GM06990 (cell line): ENCODE results near the gene GPR146.

Experiments
- DNase-seq: peaks from one replicate; pipeline ENCODE4 v3.0.0-alpha.2; 2011; ENCODE audit not compliant: insufficient read length; ENCODE audit errors: extremely low read depth
- H3K27me3 ChIP-seq: replicated peaks from 2 replicates; pipeline ENCODE4 v1.6.0; 2011; ENCODE audit warnings: low read length; ENCODE audit not compliant: control insufficient read depth, insufficient read depth
- H3K36me3 ChIP-seq: 2 replicates; pipeline ENCODE4 v1.5.1; 2011; ENCODE audit warnings: low read length; ENCODE audit not compliant: control insufficient read depth, insufficient read depth
- H3K4me3 ChIP-seq: replicated peaks from 2 replicates; pipeline ENCODE4 v1.5.1; 2011; ENCODE audit warnings: low read depth, mild to moderate bottlenecking, control low read depth, low read length
- TF ChIP-seq, protein P1 (sequence below): IDR thresholded peaks from 2 replicates; pipeline ENCODE4 v1.5.1; 2011; ENCODE audit warnings: low read length, control low read depth, mild to moderate bottlenecking, inconsistent platforms; ENCODE audit not compliant: insufficient read depth, poor library complexity, severe bottlenecking

Gene GPR146

DNA sequence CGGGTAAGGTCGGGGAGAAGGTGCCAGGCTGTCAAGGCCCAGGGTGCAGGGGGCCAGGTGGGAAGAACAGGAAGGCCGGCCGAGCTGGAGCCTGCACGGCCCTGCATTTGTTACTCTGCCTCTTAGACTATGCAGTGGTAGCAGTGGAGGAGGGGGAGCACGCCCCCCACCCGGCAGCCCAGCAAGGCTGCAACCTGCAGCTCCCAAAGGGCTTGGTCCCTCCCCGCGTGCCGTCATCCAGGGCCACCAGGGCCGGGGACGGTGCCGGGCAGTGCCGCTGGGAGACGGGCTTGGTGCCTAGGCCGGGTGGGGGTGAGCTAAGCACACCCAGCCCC lies 36.5 kb downstream of the GPR146 start:
- peaks cover 2% of the 10 kb centered on the region for H3K36me3 ChIP-seq

DNA sequence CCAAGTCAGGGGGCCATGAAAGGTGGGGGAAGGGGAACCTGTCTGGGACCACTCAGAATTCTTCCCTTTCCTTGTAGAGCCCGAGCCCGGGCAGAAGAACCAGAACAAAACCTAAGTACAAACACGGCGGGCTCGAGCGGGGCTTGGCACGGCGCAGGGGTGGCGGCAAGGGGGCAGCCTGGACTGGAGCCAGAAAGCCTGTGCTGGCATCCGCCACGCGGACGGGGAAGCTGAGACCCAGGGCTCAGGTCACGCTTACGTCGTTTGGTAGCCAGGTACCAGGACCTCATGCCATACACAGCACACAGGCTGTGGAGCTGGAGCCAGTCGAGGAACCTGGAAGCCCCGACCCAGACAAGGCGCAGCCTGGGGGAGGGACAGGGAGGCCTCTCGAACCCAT lies 37.0 kb downstream of the GPR146 start:
- no peak for DNase-seq
- Histone ChIP-seq H3K27me3 (no peaks in the 10 kb centered on the region), H3K4me3 (no peak overlapping the region), H3K36me3 (peaks cover 2% of the 10 kb centered on the region)
- TF ChIP-seq, protein P1, sequence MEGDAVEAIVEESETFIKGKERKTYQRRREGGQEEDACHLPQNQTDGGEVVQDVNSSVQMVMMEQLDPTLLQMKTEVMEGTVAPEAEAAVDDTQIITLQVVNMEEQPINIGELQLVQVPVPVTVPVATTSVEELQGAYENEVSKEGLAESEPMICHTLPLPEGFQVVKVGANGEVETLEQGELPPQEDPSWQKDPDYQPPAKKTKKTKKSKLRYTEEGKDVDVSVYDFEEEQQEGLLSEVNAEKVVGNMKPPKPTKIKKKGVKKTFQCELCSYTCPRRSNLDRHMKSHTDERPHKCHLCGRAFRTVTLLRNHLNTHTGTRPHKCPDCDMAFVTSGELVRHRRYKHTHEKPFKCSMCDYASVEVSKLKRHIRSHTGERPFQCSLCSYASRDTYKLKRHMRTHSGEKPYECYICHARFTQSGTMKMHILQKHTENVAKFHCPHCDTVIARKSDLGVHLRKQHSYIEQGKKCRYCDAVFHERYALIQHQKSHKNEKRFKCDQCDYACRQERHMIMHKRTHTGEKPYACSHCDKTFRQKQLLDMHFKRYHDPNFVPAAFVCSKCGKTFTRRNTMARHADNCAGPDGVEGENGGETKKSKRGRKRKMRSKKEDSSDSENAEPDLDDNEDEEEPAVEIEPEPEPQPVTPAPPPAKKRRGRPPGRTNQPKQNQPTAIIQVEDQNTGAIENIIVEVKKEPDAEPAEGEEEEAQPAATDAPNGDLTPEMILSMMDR, result no peak

More for the DNA sequence above, 36.5 kb downstream of the GPR146 start:
- TF ChIP-seq, protein P1, result no peak
- Histone ChIP-seq H3K27me3 (no peaks in the 10 kb centered on the region), H3K4me3 (no peak overlapping the region)
- no peak for DNase-seq

DNA sequence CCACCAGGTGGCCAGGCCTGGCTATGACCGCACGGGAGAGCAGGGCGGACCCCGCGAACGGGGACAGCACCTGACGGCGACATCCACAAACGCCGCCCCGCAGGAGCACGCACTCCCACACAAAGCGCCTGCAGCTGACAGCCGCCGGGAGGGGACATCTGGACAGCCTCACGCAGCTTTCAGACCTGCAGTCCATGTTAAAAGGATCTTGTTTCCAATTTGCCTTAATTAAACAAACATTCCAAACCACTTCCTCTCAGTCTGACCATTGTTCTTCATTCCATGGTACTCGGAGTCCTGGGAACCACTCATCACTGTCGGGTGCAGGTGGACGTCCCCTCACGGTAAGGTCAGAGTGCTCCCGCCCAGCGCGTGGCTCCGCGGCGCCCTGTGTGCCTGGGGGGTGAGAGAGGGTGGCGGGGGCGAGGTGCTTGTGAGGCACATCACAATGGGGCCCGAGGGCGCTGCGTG lies 37.6 kb downstream of the GPR146 start:
- TF ChIP-seq, protein P1, result no peak
- DNase-seq, result no peak
- no peaks in the 10 kb centered on the region for H3K27me3 ChIP-seq
- H3K4me3 ChIP-seq, result no peak overlapping the region
- H3K36me3 ChIP-seq, result peaks cover 2% of the 10 kb centered on the region

DNA sequence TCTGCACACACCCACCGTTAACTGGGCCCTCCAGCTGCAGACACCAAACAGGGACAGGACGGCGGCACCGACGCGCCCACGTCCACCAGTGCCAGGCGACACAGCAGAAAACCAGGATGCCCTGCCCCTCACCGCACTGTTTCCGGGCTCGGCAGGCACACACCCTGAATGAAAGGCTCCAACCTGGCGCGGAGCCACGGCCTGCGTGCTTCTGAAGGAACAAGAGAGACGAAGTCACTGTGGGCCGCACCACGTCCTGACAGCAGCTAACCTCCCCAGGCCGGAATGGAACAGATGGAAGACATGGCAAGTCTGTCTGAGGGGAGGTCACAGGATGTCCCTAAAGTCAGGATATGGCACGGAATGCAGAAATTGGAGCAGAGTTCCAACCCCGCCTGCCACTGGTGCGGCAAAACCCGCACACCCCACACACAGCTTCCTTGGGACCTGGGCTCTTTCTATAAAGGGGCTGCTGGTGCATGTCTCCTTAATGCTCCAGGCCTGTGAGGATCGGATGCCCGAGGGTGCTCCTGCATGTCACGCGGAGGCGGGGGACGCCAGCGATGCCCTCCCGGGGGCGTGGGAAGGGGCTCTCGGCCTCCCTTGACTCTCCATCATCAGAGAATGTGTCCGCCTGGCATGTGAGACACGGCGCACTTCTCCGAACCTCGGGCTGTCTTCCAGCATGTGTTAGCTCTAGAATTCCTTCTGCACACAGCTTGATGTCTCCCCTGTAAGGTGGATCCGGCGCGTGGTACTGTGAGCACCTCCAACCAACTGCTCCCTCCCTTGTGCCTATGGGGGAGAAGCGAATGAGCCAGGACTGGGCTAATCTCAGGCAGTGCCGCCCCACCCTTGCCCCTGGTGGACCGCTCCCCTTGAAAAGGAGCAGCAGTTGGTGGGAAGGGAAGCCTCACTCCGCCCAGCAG lies 39.6 kb downstream of the GPR146 start:
- H3K27me3 ChIP-seq, result no peaks in the 10 kb centered on the region
- no peak overlapping the region for H3K4me3 ChIP-seq
- H3K36me3 ChIP-seq, result peaks cover 2% of the 10 kb centered on the region
- TF ChIP-seq, protein P1, result no peak
- DNase-seq, result no peak

DNA sequence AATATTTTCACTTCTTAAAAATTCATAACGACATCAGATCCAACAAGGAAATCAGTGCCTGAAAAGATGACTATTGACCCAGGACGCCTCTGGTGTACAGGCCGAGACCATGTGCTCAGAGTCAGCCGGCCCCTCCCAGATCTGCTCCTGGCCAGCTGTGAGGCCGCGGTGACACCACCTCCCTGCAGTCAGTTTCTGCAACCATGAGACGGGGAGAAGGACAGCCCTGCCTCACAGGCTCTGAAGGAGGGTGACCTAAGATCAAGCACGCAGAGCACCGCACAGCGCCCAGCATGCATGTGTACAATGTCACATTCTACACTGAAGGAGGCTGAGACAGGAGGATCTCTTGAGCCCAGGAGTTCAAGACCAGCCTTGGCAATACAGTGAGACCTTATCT lies 40.9 kb downstream of the GPR146 start:
- TF ChIP-seq, protein P1, result no peak
- Histone ChIP-seq H3K27me3 (no peaks in the 10 kb centered on the region), H3K36me3 (peaks cover 2% of the 10 kb centered on the region), H3K4me3 (no peak overlapping the region)
- DNase-seq, result no peak
